NCI-H1048 (cell line): ENCODE measurements around the gene CRB2.

Experiments
- DNase-seq: peaks from one replicate; lab custom pipeline; 2025; lab: John Stamatoyannopoulos, UW

CRB2 gene

DNA sequence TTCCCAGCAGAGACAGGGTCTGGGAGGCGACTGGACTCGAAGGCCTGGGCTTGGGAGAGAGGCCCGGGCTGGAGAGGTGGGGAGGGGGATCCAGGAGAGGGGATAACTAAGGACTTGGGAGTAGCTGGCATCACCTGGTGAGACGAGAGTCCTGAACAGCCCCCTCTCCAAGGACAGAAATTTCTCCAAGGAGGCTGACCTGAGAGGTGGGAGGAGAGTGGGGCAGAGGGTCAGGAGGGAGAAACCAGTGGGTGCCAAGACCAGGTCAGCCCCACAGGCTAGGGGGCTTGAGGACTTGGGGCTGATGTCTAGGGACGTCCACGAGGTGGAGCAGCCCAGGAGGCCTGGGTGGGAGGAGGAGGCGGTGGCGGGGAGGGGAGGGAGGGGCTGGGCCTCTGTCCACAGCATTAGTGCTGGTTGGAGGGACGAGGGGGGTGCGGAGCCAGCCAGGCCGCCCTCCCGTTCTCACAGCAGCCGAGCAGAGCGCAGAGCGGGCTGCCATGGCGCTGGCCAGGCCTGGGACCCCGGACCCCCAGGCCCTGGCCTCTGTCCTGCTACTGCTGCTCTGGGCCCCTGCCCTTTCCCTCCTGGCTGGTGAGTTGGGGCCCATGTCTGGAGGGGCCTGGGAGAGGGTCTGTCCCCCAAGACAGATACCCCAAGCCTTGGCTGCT lies at the start of gene CRB2:
CRB2 (plus strand) TSS at position 437 of the 671 bp plus-strand sequence; CDS start at position 501, 64 bp downstream.
- DNase-seq = no peak

DNA sequence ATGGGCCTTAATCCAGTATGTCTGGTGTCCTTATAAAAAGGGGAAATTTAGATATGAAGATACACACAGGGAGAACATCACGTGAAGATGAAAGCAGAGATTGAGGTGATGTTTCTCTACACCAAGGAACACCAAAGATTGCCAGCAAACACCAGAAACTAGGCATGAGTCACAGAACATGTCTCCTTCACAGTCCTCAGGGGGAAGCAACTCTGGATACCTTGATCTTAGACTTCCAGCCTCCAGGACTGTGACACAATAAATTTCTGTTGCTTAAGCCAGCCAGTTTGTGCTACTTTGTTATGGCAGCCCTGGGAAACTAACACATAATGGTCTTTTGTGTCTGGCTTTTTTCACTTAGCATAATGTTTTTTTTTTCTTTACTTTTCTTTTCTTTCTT lies 46.4 kb upstream of the CRB2 start:
- DNase-seq = no peak

DNA sequence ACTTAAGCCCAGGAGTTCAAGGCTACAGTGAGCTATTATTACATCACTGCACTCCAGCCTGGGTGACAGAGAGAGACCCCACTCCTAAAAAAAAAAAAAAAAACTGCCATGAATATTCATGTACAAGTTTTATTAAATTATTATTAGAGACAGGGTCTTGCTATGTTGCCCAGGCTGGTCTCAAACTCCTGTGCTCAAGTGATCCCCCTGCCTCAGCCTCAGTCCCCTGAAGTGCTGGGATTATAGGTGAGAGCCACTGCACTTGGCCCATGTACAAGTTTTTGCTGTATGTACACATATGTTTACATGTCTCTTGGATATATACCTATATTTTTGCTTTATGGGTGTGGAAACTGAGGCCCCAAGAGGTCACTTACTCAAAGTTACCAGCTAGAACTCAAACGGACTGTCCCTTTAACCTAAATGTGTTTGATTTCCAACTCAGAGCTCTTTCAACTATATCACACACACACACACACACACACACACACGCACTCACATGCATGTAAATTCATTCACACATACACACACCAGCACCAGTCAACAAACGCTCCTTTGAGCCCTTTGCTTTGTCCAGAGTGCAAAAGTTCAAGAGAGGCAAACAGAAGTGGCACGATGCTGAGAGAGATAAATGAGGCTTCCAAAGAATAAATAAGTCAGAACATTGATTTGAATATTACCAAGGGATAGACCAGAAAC lies 45.3 kb upstream of the CRB2 start:
- DNase-seq = no peak

DNA sequence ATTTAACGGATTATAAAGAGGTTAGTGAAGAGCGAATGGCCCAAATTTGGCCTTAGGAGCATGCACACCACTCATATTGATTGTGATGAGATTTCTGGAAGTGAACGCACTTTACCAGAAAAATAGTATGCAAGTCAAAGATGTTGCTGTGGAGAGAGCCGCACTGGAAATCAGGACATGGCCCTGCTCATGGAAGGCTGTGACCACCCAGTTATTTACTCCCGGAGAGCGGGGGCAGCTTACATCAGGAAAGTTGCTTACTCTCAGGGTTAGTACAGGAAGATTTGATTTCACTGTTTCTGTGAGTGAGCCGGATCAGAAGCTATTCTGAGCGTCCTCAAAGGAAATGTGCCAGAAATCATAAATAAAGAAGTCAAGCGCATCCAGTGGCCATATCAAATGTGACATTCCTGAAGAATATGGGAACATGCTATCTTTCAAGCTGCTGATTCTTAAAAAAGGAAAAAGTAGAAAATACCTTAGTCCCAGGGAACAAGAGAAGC lies 44.7 kb upstream of the CRB2 start:
- DNase-seq = no peak

- no peak for DNase-seq
Measured at GRCh38 chr9:123312306-123312877, 43.6 kb upstream of the CRB2 start.

DNA sequence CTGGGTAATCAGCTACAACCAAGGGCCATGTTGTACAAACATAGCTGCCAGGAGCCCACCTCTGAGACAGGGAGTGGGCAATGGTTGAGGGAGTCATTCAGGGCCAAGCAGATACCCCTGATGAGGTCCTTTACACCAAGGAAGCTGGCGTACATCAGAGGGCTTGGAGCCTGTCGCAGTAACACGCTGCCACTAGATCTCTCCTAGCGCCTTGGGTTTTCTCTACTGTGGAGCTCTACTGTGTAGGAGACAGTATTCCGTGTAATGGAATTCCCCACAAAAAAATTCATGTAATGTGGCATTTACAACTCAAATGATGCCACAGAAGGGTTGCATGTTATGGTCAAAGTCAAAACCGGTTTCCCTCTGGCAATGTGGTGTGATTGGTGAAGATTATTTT lies 41.4 kb upstream of the CRB2 start:
- DNase-seq = no peak

- no peak for DNase-seq
Measured at GRCh38 chr9:123315635-123316034, 40.4 kb upstream of the CRB2 start.

GRCh38 chr9:123316053-123316718 lies 39.8 kb upstream of the CRB2 start:
- no peak for DNase-seq

DNA sequence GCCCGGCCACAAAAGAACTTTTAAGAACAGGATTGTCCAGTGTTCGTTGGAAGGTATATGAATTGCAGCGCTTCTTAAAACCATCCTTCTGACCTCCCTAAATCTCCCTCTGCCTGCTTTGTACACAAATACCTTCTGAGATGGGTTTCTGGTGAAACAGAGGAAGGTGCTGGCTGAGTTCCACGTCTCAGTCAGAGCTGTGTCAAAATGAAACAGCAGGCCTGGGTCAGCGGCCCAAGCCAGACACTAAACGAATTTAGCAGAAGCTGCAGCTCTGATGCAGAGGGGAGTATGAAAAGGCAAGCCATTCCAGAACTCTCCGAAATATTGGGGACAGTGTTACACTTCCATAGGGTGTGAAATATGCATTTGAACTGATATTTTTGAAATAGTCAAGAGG lies 37.8 kb upstream of the CRB2 start:
- DNase-seq = no peak

DNA sequence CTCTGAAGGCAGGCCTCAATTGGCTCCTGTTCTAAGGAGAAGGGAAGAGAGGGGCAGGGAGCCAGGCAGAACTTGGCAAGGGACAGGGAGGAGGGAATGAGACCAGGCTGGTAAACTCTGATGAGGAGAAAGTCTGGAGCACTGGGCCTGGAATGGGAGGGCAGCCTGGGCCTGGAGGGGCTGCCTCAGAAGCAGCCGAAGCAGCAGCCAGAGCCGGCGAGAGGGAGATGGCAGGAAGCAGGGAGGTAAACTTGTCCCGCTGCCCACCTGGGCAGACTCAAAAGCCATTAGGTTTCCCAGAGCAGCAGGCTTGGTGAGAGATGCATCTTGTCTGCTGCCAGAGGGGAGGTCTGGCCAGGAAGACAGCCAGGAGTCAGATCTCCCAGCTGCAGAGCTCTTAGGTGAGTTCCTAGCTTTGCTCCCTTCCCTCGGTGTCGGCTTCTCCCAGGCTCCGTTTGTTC lies 37.0 kb upstream of the CRB2 start:
- no peak for DNase-seq

DNA sequence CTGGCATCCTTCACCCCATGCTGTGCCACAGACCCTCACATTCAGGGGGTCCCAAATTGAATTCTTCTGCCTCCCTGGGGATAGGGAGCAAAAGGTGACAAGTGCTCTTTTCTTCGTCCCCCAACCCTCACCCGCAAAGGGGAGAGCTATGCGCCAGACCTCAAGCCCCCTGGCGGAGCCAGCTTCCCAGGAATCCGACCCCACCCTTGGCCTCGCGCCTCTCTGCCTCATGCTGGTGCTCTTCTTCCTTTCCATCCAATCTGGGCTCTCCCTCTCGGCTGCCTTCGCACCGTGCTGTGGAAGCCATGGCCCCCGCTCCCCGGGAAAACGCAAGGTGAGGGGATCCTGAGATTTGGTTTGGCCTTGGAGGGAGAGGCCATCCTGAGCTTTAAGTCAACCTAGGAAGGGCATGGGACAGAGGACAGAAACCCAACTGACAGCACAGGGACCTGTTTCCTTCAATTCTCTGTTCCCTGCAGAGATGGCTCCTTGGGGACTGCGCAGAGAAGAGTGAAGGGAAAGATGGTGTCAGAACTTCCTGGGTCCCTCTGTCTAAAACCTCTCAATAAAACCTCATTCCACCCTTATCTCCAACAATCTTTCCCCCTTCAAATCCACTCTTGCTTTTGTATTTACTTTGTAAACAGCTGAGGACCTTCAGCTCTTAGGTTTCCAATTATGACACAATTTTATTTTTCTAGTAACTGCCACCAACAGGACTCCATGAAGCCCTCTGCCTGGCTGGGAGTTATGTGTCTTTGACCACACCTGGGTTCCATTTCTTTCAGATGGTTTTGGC lies 36.3 kb upstream of the CRB2 start:
- no peak for DNase-seq

DNA sequence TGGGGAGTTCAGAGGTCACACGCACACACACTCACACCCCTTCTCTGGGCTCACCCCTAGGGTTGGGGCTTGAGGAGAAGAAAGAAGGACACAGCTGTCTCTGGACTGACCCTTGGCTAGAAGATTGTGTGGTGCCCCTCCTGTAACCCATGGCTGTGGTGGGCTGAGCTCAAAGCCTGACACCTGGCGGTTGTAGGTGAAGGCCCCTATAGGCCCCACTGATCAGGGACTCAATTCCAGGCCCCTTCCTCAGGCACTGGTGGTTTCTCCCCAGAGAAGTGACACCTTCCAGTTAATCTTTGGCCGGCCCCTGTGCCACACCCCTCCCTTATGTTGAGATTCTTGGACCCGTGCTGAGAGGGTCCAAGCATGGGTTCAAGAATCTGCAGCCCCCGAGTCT lies 35.2 kb upstream of the CRB2 start:
- DNase-seq = no peak

GRCh38 chr9:123321616-123322272 lies 34.3 kb upstream of the CRB2 start:
- no peak for DNase-seq

DNA sequence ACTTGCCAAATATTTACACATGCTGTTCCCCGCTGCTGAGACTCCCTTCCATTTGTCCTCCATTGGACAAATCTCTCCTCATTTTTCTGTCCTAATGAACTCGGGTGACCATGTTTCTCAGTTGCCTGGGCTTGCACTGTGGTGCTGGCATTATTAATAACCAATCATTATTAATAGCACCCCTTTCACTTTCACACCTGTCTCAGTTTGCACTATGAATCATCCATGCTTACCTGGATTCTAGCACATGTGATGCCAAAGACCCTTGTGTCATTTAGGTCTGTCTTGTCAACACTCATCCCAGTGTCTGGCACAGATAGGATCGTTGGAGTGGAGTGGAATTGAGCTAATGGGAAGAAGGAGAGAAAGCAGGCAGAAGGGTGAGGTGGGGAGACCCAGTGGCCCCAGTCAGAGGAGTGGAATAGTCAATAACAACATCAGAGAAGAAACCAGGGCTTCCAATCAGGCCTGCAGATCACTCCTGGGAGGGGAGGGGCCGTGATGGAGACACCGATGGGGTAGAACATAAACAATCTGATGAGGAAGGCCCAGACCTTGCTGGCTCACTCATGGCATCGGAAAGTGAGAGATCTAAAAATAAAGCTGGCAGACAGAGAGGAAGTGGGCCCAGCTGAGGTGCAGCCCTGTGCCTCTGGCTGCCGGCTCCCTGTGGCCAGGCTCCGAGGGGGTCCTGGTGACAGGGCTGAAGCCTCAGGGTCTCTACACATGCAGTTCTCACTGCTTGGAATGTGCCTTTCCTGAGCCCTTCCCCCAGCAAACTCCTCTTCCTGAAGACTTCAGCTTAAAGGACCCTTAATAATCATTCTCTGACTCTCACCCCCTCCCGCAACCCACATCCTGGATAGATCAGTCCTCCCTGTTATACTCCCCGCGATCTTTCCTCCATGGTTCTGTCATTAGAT lies 33.5 kb upstream of the CRB2 start:
- DNase-seq = no peak

DNA sequence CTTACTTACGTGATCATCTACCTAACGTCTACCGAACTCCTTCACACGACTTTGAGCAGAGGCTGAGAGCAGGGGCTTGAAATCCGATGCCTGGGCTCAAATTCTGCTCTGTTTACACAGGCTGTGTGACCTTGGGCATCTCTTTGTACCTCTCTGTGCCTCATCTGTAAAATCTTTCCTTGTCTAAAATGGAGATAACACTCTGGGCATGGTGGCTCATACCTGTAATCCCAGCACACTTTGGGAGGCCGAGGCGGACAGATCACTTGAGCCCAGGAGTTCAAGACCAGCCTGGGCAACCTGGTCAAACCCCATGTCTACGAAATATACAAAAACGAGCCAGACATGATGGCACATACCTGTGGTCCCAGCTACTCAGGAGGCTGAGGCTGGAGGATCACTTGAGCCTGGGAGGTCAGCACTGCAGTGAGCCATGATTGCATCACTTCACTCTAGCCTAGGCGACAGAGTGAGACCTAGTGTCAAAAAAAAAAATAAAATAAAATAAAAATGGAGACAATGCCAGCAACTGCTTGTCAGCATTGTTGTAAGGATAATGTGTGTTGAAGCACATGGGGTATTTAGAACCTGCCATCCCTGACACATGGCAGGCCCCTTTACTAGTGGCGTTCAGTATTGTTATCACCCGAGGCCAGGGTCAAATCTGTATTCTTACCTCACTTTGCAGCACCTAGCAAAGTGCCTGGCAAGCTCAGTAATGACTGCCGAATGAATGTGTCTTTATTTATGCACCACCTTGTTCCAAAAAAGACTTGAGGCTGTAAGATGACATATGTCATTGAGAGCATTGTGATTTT lies 32.6 kb upstream of the CRB2 start:
- no peak for DNase-seq

DNA sequence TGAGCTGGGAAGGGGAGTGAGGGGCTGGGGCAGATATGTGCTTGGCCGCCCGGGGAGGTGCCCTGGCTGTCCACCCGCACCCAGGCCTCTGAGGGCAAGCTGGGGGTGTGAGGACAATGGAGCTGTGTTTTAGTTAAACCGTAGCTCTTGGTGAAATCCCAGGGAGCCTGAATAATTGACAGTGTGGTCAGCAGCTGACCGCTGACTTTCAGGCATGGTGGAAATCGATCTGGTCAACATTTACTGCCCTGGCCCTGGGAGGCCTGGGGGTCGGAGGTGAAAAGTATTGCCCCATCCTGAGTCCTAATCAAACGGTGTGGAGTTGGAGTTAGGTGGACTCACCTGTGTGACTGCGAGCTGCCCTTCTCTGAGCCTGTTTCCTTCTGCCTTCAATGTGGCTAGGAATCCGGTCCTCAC lies 31.2 kb upstream of the CRB2 start:
- no peak for DNase-seq

DNA sequence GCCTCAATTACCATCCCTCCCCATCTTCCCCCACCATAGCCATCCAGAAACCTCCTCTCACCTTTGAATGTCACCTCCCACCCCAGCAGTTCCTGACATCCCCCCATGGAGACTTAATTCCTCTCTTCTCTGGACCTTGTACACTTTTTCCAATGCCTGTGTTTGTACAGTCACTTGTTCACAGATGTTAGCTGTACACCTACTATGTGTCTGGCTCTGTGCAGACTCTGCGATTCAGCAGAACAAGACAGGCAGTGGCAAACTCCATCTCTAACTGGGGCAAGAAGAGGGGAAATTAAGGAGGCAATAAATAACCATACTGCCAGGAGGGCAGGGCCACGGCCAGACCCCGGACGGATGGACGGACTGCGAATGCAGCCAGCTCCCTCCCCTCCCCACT lies 29.8 kb upstream of the CRB2 start:
- DNase-seq = no peak

DNA sequence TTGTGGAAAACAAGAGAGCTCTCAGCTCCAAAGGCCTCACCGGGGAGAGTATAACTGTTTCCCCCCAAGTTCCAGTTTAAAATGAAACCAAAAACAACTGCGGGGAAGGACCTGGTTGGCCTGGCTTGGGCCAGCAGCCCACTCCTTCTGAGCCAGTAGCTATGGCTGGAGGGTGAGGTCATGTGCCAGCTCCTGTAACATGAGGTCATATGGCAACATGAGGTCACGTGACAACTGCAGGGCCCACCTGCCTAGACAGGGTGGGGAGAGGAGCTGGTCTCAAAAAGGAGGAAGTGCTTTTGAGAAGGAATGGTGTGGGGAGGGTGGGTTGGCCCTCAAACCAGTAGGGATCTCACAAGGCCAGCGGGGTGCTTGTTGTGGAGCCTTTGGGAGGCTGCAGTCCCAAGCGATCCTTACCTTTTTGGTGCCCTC lies 29.3 kb upstream of the CRB2 start:
- no peak for DNase-seq

- no peak for DNase-seq
Measured at GRCh38 chr9:123327697-123328100, 28.3 kb upstream of the CRB2 start.
